GM10847 (cell line): ENCODE results near the gene GPR31.

ENCODE experiments used
- POLR2A ChIP-seq: IDR thresholded peaks from 2 replicates; pipeline ENCODE4 v1.6.1; 2011; ENCODE audit not compliant: insufficient read length; ENCODE audit errors: extremely low read depth

Gene GPR31, protein sequence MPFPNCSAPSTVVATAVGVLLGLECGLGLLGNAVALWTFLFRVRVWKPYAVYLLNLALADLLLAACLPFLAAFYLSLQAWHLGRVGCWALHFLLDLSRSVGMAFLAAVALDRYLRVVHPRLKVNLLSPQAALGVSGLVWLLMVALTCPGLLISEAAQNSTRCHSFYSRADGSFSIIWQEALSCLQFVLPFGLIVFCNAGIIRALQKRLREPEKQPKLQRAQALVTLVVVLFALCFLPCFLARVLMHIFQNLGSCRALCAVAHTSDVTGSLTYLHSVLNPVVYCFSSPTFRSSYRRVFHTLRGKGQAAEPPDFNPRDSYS

GRCh38 chr6:167157863-167158262 is at the start of gene GPR31:
Gene GPR31, minus strand, starts transcription at chr6:167157980. Its CDS starts 149 bp downstream, at chr6:167157831.
- TF ChIP-seq POLR2A, result no peak

DNA sequence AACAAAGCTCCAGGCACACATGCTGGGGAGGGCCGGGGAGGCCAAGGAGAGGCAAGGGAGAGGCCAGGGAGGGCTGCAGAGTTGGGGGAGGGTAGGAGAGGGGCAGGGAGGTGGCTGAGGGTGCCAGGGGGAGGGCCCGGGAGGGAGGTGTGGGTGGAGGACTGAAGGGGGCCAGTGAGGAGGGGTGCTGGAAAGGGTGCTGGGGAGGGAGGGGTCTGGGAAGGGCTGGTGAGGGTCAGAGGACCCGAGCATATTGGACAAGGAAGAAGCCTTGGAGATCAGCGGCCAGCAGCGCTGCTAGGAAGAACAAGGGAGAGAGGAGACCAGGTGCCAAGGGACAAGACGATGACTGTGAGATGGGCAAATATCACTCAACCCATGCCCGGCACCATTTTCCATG is 49.7 kb upstream of the GPR31 start:
- no peak for TF ChIP-seq POLR2A

GRCh38 chr6:167200806-167201205 is 43.0 kb upstream of the GPR31 start:
- no peak for TF ChIP-seq POLR2A

DNA sequence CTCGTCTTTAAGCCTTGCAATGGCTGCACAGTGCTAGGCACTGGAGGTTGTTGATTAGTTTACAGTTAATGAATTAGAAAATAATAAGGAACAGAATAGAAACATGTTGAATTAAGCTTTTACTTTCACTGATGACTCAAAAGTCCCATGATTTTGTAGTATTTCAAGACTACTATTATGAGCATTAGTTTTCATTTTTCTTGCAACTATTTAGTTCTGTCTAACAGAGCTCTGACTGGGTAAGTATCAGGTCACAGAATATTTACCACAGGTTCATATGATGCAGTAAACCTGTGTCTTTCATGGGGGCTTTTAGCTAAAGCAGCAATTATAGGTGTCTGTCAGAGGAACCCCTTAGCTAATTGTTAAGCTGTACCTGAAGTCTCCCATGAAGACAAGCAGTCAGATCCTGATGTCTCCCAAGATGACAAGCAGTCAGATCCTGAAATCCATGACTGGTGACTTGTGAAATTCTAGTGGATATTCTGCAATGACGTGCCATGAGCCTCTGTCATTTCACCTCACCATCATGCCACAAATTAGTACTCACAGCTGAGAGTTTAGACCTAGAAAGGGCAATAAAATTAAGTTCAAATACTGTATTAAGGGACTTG is 8.2 kb upstream of the GPR31 start:
- TF ChIP-seq POLR2A, result no peak

GRCh38 chr6:167164261-167164660 is 6.5 kb upstream of the GPR31 start:
- TF ChIP-seq POLR2A, result no peak

DNA sequence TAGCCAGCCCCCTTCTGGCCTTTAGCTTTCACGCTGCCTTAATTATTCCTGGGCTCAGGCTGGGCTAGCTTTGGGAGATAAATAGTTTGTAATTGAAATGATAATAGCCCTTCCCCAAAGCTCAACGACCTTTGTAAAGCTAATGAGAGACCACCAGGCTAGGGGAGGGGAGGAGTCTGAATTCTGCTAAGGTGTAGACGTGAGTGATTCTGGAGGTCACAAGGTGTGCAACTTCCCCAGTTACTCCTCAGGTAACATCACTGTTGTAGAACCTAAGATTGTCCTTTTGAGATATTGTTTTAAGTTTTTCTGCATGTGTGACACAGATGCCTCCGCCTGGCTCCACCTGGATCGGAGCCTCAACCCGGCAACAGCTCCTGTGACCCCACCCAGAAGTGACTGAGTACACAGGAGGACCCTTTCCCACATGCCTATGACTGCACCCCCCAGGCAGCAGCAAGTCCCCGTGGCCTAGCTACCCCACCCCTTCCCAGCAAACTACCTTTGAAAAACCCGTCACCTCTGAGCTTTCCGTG is 5.8 kb upstream of the GPR31 start:
- no peak for TF ChIP-seq POLR2A

GRCh38 chr6:167162591-167162990 is 4.8 kb upstream of the GPR31 start:
- no peak for TF ChIP-seq POLR2A

DNA sequence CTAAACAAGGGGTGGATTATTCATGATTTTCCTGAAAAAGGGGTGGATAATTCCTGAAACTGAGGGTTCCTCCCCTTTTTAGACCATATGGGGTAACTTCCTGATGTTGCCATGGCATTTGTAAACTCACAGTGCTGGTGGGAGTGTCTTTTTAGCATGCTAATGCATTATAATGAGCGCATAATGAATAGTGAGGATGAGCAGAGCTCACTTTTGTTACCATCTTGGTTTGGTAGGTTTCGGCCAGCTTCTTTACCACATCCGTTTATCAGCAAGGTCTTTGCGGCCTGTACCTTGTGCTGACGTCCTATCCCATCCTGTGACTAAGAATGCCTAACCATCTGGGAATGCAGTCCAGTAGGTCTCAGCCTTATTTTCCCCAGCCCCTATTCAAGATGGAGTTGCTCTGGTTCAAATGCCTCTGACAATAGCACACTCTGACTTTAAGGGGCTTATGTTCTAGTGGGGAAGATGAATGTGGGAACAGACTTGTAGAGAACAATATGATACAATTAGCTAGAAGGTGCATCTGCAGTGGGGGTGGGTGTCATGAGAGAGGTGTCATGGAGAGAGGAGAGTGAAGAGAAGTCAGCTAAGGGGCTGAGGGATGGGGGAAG is 4.2 kb upstream of the GPR31 start:
- TF ChIP-seq POLR2A, result no peak

DNA sequence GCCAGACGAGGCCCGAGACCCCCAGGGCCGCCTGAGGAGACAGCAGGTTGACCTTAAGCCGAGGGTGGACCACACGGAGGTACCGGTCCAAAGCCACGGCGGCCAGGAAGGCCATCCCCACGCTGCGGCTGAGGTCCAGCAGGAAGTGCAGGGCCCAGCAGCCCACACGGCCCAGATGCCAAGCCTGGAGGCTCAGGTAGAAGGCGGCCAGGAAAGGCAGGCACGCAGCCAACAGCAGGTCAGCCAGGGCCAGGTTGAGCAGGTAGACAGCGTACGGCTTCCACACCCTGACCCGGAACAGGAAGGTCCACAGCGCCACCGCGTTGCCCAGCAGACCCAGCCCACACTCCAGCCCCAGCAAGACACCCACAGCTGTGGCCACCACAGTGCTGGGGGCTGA is 366 bp downstream of the GPR31 start:
- no peak for TF ChIP-seq POLR2A

DNA sequence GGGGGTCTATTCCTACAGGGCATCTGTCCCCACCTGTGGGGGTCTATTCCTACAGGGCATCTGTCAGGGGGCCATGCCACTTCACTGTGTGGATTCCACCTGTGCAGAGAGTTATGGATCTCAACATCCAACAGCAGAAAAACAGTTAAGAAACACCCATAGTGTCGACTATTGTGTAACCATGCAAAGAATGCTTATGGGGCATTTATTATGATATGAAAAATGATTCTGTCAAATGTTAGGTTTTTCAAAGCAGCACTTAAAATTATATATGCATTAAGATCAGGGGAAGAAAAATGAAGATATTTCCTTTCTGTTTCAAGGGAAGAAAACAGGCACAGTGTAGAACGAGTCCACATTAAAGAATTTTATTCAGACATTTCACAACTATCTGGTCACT is 2.9 kb downstream of the GPR31 start:
- TF ChIP-seq POLR2A, result no peak

DNA sequence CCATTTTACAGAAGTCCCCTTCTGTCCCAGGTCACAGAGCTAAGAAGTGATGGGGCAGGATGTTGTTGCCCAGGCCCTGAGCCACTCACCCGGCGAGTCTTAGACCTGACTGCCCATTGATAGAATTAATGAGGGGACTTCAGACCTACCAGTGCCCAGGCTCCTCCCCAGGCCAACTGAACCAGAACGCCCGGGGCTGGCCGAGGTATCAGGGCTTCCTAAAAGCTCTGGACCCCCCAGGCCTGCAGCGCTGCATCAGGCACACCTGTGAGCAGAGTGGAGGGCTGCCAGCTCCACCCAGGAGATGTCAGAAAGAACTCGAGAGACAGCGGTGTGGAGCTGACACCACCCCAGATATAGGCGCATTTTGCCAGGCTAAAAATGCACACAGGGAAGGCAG is 3.5 kb downstream of the GPR31 start:
- no peak for TF ChIP-seq POLR2A

- no peak for TF ChIP-seq POLR2A
Measured at GRCh38 chr6:167153521-167153959, 4.2 kb downstream of the GPR31 start.

GRCh38 chr6:167152862-167153261 is 4.9 kb downstream of the GPR31 start:
- no peak for TF ChIP-seq POLR2A

DNA sequence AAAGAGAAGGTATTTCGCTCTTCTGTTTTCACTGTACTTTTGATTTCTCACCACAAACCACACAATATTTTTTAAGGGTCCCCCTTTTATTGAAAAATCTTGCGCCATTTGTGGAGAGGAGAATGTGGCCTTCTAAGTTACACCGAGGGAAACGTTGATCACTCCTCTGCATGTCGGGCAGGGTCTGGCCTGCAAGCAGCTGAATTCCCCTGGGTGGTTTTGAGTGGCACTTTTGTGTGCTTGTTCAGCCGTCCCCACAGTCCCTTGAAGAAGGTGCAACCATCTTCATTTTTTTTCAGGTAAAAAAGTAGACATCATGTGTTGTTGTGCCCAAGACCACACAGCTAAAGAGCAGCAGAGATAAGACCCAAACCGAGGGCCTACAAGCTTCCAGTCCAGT is 6.1 kb downstream of the GPR31 start:
- TF ChIP-seq POLR2A, result no peak

- no peak for TF ChIP-seq POLR2A
Measured at GRCh38 chr6:167150941-167151549, 6.7 kb downstream of the GPR31 start.

- no peak for TF ChIP-seq POLR2A
Measured at GRCh38 chr6:167148997-167149396, 8.8 kb downstream of the GPR31 start.
